ENCODE data around the gene KNDC1. TPM values are rescaled to one million over a fixed set of nuclear protein-coding genes. Genes with fewer than 3 reads are reported as not detected.

KNDC1 gene
- total and polyA plus RNA-seq, 10 of the 15 experiments (the other 5 are each of a cell fraction or from before 2014, with no cell fraction given) = 0.03 to 0.11 (median 0.05) TPM; not detected in 7

GRCh38 chr10:133121479-133121878 lies 38.5 kb upstream of the KNDC1 start (continued):
- TF ChIP-seq ZBTB40 (IDR thresholded peaks at IDR 0.05; ENCODE audit: borderline replicate concordance) (no peak), FOXM1 (IDR thresholded peaks at IDR 0.05; ENCODE audit: low read depth, low read length) (no peak), SMARCA5 (IDR thresholded peaks at IDR 0.05) (no peak), CTCF (IDR thresholded peaks at IDR 0.05 in 2 of 3, conservative IDR thresholded peaks at IDR 0.05 in 1 of 3; ENCODE audit: control insufficient read depth in 2 of 3, extremely low read depth in 1 of 3, insufficient read depth in 1 of 3, low read depth in 3 of 3, low read length in 3 of 3) (no peak), ELK1 (IDR thresholded peaks at IDR 0.05; ENCODE audit: low read depth, low read length) (no peak), PML (IDR thresholded peaks at IDR 0.05; ENCODE audit: low read length) (no peak), CREM (IDR thresholded peaks at IDR 0.05; ENCODE audit: low read depth) (no peak)
